GM18858 (cell line): ENCODE measurements around the gene TAF4.

Experiments
- ATAC-seq: cut with Tn5 transposase; IDR thresholded peaks from one replicate; pipeline ENCODE4 v1.9.1; 2021; ENCODE audit not compliant: unreplicated experiment

TAF4 gene

DNA sequence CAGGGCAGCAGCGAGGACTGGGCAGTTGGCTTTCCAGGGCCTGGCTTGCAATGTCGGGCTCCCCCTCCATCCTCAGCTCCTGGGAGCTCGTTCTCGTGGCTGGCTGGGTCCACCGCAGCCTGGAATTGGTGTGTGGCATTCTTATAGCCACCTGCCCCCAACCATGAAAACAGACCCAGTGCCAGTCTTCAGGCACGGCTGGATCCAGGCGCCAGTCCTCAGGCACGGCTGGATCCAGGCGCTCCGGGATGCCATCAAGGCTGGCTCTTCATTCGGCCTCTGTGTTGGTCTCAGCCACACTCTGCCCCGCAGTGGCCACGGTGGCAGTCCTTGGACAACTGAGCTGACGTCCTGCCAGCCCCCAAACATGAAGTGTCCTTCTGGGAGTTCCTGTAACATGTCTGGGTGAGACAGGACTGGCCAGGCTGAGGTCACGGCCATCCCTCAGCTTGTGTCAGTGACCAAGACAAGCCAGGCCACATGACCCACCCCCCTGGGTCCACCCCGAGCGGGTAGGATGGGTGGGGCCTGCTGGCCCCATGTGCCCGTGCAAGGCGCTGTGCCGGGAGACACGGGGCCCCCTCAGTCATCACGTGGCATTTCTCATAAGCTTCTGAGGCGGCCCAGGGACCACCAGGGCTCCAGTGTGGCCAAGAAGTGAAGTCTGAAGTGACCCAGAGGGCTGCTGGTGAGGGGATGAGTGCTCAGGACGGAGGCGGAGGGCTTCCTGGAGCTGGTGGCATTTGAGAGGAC, 99.0 kb downstream of the TAF4 start:
- ATAC-seq: no peak

DNA sequence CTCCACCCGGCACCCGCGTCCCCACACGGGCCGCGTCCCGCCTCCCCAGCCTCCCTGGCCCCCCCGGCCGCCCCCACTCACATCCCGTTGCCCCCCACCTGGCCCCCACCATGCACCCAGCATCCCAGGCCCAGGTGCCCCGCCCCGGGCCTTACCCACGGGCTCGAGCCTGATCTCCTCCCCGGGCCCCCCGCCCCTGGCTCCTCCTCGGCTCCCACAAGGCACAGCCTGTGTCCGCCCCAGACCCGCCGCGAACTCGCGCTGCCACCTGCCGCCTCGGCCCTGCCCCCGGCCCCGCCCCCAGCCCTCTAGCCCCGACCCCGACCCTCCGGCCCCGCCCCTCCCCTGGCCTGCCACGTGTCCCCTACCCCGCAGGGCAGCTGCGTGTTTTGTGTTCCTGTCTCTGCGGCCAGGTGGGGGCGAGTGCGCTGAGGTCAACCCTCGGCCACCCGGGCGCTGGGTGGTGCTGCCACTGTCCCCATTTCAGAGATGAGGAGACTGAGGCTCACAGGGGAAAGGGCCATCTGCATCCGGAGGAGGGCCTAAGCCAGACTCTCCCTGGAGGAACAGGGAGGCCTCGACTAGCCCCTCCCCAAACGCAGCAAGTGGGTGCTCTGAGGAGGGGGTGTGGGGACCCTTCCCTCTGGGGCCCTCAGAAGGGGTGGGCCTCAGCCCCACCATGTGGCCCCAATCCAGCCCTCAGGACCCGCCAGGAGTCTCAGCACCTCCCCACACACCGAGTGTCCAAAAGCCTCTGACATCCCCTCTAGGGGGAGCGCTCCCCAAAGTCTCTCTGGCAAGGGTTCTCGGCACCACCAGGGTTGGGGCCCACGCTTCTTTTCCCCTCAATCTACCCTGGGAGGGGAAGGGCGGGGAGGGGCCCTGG, 99.8 kb downstream of the TAF4 start:
- ATAC-seq: no peak

DNA sequence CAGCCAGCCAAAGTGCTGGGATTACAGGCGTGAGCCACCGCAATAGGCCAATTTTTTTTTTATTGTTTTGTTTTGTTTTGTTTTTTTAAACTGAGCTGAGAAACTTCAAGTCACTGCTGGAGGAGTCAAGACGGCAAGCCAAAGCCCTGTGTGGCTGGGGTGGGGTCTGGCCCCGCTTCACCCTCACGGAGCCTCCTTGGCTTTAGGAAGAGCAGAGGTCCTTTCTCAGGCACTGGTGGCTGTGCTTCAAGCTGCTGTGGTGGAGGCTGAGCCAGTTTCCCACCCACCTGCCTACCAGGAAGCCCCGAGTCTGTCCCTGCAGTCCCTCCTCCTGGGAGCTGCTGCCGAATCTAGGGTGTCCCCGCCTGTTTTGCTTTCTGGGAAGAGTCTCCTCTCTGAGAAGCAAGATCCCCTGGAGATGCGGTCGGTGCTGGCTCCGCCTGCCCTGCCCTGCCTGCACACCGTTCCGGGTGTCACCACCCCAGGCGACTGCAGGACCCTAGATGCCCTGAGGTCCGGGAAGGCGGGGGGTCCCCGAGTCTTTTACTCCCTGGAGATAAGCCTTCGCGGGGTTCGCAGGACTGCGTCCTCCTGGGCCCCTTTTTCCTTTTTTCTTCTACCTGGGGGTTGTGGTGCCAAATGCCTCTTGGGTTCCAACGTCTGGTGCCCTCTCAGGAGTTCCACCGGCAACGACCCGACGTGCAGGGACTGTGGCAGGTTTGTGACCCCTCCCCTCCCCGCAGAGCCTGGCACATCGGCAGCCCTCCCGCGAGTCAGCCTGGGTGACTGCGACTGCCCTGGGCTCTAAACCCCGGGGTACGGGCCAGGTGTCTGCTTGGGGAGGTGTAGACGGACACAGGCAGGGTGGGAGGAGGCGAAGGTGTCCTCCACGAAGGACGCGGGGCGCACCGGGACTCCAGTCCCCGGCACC, 100.7 kb downstream of the TAF4 start:
- no peak for ATAC-seq

DNA sequence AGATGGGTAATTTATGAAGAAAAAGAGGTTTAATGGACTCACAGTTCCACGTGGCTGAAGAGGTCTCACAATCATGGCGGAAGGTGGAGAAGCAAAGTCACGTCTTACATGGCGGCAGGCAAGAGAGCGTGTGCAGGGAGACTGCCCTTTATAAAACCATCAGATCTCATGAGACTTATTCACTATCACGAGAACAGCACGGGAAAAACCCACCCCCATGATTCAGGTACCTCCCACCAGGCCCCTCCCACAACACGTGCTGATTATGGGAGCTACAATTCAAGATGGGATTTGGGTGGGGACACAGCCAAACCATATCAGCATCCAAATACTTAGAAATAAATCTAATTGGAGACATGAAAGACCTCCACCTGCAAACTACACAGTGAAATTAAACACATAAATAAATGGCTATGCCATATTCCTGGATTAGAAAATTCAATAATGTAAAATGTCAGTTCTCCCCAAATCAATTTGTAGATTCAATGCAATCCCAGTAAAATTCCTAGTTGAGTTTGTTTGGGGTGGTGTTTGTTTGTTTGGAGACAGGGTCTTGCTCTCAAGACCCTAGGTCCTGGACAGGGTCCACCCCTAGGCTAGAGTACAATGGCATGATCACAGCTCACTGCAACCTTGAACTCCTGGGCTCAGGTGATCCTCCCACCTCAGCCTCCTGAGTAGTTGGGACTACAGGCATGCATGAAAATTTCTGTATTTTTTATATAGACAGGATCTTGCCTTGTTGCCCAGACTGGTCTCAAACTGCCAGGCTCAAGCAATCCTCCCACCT, 101.6 kb downstream of the TAF4 start:
- ATAC-seq: no peak

- no peak for ATAC-seq
Observed at GRCh38 chr20:61963149-61963548, 102.5 kb downstream of the TAF4 start.

DNA sequence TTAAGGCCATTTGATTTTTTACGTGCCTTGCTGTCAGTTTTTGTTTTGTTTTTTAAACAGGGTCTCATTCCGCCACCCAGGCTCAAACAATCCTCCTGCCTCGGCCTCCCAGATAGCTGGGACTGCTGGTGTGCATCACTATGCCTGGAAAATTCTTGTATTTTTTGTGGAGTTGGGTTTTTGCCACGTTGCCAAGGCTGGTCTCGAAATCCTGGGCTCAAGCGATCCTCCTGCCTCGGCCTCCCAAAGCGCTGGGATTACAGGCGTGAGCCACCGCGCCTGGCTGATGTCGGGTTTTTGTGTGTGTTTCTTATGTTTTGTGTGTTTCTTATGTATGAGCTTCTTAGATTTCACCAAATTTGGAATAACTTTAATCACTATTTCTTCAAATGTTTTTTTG, 104.8 kb downstream of the TAF4 start:
- ATAC-seq: no peak

DNA sequence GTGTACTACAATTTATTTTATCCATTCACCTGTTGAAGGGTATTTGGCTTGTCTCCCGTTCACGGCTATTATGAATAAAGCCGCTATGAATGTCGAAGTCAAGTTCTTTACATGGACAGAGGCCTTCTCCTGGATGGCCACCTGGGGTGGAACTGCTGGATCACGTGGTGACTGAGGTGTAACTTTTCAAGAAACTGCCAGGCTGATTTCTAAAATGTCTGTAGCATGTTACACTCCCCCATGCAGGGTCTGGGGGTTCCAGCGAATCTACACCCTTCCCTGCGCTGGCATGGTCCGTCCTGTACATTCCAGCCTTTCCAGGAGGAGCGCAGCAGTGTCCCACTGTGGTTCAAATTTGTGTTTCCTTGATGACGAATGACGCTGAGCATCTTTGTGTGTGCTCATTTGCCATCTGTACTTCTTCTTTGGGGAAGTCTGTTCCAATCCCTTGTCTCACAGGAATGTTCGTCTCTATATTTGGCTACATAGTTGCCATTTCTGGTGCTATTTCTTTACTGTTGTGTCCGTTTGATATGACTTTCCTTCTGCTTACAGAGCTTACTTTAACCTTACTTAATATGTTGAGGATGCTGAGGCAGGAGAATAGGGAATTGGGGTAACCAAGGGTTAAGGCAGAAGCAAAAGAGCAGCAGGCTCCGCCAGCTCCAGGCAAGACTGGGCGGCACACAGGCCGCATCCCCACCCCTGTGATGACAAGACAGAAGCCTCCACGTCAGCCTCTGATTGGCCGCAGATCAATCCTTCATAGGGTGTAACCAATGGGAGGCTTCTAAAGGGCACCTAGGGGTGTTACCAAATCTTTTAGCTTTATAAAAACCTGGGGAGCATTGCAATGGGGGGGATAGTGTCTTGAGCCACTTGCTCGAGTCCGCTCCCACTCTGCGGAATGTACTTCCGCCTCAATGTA, 106.6 kb downstream of the TAF4 start:
- no peak for ATAC-seq

DNA sequence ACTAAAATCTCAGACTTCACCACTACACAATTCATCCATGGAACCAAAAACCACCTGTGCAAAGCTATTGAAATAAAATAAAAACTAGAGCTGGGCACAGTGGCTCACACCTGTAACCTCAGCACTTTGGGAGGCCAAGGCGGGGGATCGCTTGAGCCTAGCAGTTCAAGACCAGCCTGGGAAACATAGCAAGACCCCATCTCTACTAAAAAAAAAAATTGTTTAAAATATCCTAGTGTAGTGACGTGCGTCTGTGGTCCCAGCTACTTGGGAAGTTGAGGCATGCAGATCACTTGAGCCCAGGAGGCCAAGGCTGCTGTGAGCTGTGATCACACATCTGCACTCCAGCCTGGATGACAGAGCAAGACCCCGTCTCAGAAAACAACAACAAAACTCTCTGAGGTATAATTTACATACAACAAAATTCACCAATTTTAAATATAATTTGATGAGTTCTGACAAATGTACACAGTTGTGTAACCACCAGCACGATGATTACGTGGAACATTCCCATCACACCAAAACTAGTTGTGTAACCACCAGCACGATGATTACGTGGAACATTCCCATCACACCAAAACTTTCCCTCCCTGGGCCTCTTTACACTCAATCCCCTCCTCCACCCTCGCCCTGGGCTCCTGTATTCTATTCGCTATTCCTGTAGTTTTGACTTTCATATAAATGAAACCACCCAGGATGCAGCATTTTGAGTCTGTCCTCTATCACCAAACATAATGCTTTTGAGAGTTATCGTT, 107.5 kb downstream of the TAF4 start:
- no peak for ATAC-seq

DNA sequence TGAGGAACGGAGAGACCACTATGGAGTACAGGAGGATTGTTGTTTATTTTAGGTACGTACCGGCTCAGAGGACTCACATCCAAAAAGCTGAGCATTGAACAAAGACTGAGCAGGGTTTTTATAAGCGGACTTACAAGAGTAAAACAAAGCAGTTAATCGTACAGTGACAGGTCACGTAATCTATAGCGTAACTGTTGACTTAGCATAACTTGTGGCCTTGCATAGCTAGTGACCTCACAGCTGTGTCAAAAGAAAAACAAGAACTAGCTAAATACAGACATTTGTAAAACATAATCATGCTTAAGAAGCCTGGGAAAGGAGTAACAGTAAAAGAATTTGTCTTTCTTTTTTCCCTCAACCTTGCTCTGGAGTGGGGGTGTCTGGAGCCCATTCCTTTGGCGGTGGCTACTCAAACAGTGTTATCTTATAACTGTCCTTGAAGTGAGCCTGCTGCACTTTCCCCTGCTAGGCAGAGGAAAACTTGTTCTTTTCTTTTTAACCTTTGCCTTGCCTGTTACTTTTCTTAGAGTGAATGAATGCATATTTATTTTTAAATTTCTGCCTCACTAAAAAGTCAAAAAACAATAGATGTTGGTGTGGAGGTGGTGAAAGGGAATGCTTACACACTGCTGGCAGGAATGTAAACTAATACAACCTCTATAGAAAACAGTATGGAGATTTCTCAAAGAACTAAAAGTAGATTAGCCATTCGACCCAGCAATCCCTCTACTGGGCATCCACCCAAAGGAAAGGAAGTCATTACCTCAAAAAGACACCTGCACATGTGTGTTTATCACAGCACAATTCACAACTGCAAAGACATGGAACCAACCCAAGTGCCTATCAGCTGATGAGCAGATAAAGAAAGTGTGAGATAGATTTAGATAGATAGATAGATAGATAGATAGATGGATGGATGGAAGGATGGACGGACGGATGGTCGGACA, 109.0 kb downstream of the TAF4 start:
- ATAC-seq: no peak

GRCh38 chr20:61955668-61956395, 109.8 kb downstream of the TAF4 start:
- no peak for ATAC-seq

GRCh38 chr20:61954276-61955021, 111.2 kb downstream of the TAF4 start:
- no peak for ATAC-seq

GRCh38 chr20:61953037-61954021, 112.4 kb downstream of the TAF4 start:
- ATAC-seq: no peak

DNA sequence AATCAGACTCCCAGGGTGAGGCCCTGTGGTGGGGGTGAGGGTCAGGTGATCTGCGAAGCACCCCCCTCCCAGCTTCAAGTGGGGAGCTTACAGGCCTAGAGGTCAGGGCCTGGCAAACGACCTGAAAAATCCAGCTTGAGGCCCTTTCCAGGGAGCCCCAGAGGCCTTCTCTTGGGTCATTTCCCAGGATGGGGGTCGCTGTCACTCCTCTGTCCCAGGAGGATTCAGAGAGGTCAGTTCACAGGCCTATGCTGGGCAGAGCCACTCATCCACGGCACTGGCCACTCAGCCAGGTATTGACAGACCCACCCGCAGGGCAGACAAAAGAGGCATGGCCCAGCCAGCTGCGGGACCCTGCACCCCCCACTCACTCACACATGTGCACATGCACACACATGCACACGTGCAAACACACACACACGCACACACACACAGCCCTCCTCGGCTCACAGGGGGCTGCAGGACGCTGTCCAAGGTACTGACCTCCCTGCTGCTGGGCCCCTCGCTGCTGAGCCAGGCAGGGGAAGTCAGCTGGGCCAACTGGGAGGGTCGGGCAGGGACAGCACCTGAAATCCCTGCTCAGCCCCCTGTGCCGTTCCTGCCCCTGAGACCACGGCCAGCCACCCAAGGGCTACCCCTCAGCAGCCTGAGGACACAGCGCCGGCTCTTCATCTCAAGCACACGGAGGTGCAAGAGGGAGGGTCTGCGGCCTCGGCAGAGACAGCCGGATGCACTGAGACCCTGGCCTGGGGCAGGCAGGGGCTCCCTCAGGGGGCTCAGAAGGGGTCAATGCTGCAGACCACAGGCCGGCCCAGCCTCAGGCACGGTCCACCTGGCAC, 113.8 kb downstream of the TAF4 start:
- ATAC-seq: no peak

DNA sequence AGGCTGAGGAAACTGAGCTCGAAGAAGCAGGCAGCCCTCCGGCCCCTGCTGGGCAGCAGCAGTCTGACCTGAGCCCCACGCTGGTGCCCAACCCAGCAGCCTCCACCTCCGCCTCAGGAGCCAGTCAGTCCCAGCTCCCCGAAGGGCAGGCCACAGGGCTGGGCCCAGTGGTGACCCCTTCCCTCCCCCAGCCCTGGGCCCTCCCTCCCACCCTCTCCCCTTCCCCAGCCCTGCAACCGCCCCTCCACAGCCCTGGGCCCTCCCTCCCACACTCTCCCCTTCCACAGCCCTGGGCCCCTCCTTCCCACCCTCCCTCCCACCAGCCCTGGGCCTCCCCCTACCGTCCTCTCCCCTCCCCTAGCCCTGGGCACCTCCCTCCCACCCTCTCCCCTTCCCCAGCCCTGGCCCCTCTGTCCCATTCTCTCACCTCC, 115.0 kb downstream of the TAF4 start:
- ATAC-seq: no peak
